HepG2 (cell line): ENCODE data around the gene SMC1A. TPM values are rescaled to one million over a fixed set of nuclear protein-coding genes. Genes with fewer than 3 reads are reported as not detected.

Experiments used
- CREB1 ChIP-seq, 2 experiments: fragments of 450-650 bp in 1 of 2; IDR thresholded peaks; 2 replicates each; pipeline ENCODE4 v1.6.1; 2016 to 2017; ENCODE audit warnings: control low read depth in 1 of 2, mild to moderate bottlenecking in 1 of 2, missing compliant biosample characterization in 1 of 2, missing genetic modification characterization in 1 of 2
- HNRNPK ChIP-seq: fragments of 200-400 bp; formaldehyde crosslinking; IDR thresholded peaks from 2 replicates; pipeline ENCODE4 v1.6.1; 2018; ENCODE audit warnings: low read length, low read depth, moderate library complexity, mild to moderate bottlenecking; ENCODE audit not compliant: poor library complexity, severe bottlenecking
- HOXA5 ChIP-seq: sonication (generic); formaldehyde crosslinking; IDR thresholded peaks from 2 replicates; pipeline ENCODE4 v1.4.0; 2020; ENCODE audit warnings: missing genetic modification reagents
- POLR2A ChIP-seq, 2 experiments: IDR thresholded peaks; 2 replicates each; pipeline ENCODE4 v1.6.1; 2011; ENCODE audit warnings: low read depth in 2 of 2, low read length in 2 of 2, mild to moderate bottlenecking in 1 of 2, moderate library complexity in 1 of 2; ENCODE audit not compliant: insufficient read depth in 1 of 2
- ZBTB34 ChIP-seq: sonication (generic); formaldehyde crosslinking; IDR thresholded peaks from 2 replicates; pipeline ENCODE4 v1.8.0; 2022; ENCODE audit warnings: mild to moderate bottlenecking, missing genetic modification reagents
- ZC3H4 ChIP-seq: sonication (generic); formaldehyde crosslinking; IDR thresholded peaks from 2 replicates; pipeline ENCODE4 v1.4.0; 2020; ENCODE audit warnings: missing genetic modification reagents, borderline replicate concordance
- ZHX2 ChIP-seq, 2 experiments: sonication (generic) in 1 of 2; formaldehyde crosslinking in 1 of 2; IDR thresholded peaks; 2 replicates each; pipeline versions ENCODE4 v1.6.1 to v1.9.0; 2014 to 2022; ENCODE audit warnings: antibody characterized with exemption in 1 of 2, borderline replicate concordance in 1 of 2, inconsistent platforms in 1 of 2, low read depth in 1 of 2, missing genetic modification reagents in 1 of 2
- ZNF691 ChIP-seq: sonication (generic); formaldehyde crosslinking; IDR thresholded peaks from 2 replicates; pipeline ENCODE4 v1.4.0; 2020; ENCODE audit warnings: missing genetic modification reagents, low read depth, mild to moderate bottlenecking, borderline replicate concordance
- ZNF792 ChIP-seq: IDR thresholded peaks from 2 replicates; pipeline ENCODE4 v1.6.1; 2016
- polyA plus RNA-seq, 8 experiments: library from polyadenylated mRNA; depleted of rRNA in 3 of 8; stranded (reverse) in 7 of 8; unstranded in 1 of 8; fragments of >200 nt; fragmentation: Illumina TruSeq in 4 of 8; extraction: Trizol in 4 of 8; gene quantifications; 2 replicates each; pipeline versions ENCODE4 v1.2.1 to v1.2.3, GENCODE V29; 2011 to 2016; ENCODE audit warnings: low read depth in 4 of 8, missing spikeins in 1 of 8, mixed read lengths in 1 of 8; ENCODE audit not compliant: insufficient read depth in 1 of 8
- total RNA-seq, 5 experiments: library from RNA; depleted of rRNA; stranded (reverse); fragments of >200 nt; fragmentation: Illumina TruSeq; extraction: Trizol; gene quantifications; 2 replicates each; pipeline ENCODE4 v1.2.3, GENCODE V29; 2016; ENCODE audit warnings: low read depth in 1 of 5
- TF ChIP-seq, protein P1 (sequence below): sonication (generic); formaldehyde crosslinking; IDR thresholded peaks from 2 replicates; pipeline ENCODE4 v1.8.0; 2022; ENCODE audit warnings: low read depth, missing genetic modification reagents
- TF ChIP-seq, protein P2 (sequence below): sonication (generic); formaldehyde crosslinking; IDR thresholded peaks from 2 replicates; pipeline ENCODE4 v1.4.0; 2020; ENCODE audit warnings: missing genetic modification reagents
- TF ChIP-seq, protein P3 (sequence below): sonication (generic); formaldehyde crosslinking; conservative IDR thresholded peaks from 2 replicates; pipeline ENCODE4 v1.8.1; 2023; ENCODE audit warnings: missing genetic modification reagents

The SMC1A gene
- total and polyA plus RNA-seq, 2 of the 13 experiments (the other 11 are each of a cell fraction or from before 2014, with no cell fraction given), result 9.4 to 46.6 TPM

- no peak for TF ChIP-seq ZHX2 (IDR thresholded peaks at IDR 0.05; ENCODE audit: low read depth)
- TF ChIP-seq ZHX2 (CRISPR knock-in tag; IDR thresholded peaks at IDR 0.05; ENCODE audit: borderline replicate concordance), result no peak
- peak; percentile 43 to 79; a peak in 2 of 4 replicates for TF ChIP-seq POLR2A (IDR thresholded peaks at IDR 0.05; ENCODE audit: insufficient read depth in 1 of 2, low read depth in 2 of 2, low read length in 2 of 2)
- TF ChIP-seq, protein P1, sequence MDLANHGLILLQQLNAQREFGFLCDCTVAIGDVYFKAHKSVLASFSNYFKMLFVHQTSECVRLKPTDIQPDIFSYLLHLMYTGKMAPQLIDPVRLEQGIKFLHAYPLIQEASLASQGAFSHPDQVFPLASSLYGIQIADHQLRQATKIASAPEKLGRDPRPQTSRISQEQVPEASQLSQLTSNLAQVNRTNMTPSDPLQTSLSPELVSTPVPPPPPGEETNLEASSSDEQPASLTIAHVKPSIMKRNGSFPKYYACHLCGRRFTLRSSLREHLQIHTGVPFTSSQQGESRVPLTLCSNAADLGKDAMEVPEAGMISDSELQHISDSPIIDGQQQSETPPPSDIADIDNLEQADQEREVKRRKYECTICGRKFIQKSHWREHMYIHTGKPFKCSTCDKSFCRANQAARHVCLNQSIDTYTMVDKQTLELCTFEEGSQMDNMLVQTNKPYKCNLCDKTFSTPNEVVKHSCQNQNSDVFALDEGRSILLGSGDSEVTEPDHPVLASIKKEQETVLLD (CRISPR knock-in tag), result 0 out of 2 replicates have a peak, but pooled peaks have one; percentile 28
- TF ChIP-seq ZNF792 (CRISPR knock-in tag), result no peak
- TF ChIP-seq, protein P2, sequence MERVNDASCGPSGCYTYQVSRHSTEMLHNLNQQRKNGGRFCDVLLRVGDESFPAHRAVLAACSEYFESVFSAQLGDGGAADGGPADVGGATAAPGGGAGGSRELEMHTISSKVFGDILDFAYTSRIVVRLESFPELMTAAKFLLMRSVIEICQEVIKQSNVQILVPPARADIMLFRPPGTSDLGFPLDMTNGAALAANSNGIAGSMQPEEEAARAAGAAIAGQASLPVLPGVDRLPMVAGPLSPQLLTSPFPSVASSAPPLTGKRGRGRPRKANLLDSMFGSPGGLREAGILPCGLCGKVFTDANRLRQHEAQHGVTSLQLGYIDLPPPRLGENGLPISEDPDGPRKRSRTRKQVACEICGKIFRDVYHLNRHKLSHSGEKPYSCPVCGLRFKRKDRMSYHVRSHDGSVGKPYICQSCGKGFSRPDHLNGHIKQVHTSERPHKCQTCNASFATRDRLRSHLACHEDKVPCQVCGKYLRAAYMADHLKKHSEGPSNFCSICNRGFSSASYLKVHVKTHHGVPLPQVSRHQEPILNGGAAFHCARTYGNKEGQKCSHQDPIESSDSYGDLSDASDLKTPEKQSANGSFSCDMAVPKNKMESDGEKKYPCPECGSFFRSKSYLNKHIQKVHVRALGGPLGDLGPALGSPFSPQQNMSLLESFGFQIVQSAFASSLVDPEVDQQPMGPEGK (CRISPR knock-in tag), result 0 out of 2 replicates have a peak, but pooled peaks have one; percentile 15
- TF ChIP-seq ZBTB34, result no peak
- no peak for TF ChIP-seq ZNF691 (CRISPR knock-in tag)
- TF ChIP-seq HOXA5 (CRISPR knock-in tag), result no peak
- no peak for TF ChIP-seq ZC3H4
- peak; percentile 13; the same call in 1 of the 2 replicates for TF ChIP-seq CREB1 (IDR thresholded peaks at IDR 0.05)
- no peak for TF ChIP-seq CREB1 (CRISPR knock-in tag; IDR thresholded peaks at IDR 0.05)
- TF ChIP-seq, protein P3, sequence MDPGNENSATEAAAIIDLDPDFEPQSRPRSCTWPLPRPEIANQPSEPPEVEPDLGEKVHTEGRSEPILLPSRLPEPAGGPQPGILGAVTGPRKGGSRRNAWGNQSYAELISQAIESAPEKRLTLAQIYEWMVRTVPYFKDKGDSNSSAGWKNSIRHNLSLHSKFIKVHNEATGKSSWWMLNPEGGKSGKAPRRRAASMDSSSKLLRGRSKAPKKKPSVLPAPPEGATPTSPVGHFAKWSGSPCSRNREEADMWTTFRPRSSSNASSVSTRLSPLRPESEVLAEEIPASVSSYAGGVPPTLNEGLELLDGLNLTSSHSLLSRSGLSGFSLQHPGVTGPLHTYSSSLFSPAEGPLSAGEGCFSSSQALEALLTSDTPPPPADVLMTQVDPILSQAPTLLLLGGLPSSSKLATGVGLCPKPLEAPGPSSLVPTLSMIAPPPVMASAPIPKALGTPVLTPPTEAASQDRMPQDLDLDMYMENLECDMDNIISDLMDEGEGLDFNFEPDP (CRISPR knock-in tag), result no peak
- no peak for TF ChIP-seq HNRNPK
Observed at GRCh38 chrX:53433651-53434639, 11.5 kb upstream of the SMC1A start, which contains the start of gene HSD17B10 (continued).
